Vagina (tissue), 2 donors: ENCODE data around the gene TMC1.

Experiments
- POLR2A ChIP-seq, 2 donors: fragments of 450-650 bp; IDR thresholded peaks; one replicate each; pipeline ENCODE4 v1.6.1; 2017; ENCODE audit warnings: antibody characterized with exemption in 2 of 2, mild to moderate bottlenecking in 2 of 2, moderate library complexity in 2 of 2
- TF ChIP-seq, protein P1 (sequence below), 3 experiments: fragments of 450-650 bp in 2 of 3; fragments of 200-600 bp in 1 of 3; sonication (generic) in 1 of 3; IDR thresholded peaks; one replicate each; pipeline ENCODE4 v1.5.1; 2017 to 2019; ENCODE audit warnings: antibody characterized with exemption in 3 of 3, mild to moderate bottlenecking in 2 of 3, moderate library complexity in 2 of 3

DNA sequence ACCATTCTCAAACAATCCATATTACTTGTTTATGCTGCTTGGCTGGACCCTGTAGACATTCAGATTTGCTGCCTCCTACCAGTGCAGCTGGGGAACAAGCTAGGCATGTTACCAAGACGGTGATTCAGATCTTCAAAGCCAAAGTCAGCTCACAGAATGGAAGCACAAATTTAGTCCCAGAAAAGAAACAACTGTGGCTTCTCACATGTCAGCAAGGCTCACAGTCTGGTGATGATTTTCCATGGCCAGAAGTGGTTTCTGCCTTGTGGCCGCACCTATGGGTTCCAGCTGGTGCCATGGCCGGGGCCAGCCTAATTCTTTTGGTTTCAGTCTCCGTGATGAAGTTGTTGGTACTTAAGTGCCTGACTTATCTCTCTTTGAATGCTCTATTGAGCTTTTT, 182.2 kb downstream of the TMC1 start:
- TF ChIP-seq, protein P1, sequence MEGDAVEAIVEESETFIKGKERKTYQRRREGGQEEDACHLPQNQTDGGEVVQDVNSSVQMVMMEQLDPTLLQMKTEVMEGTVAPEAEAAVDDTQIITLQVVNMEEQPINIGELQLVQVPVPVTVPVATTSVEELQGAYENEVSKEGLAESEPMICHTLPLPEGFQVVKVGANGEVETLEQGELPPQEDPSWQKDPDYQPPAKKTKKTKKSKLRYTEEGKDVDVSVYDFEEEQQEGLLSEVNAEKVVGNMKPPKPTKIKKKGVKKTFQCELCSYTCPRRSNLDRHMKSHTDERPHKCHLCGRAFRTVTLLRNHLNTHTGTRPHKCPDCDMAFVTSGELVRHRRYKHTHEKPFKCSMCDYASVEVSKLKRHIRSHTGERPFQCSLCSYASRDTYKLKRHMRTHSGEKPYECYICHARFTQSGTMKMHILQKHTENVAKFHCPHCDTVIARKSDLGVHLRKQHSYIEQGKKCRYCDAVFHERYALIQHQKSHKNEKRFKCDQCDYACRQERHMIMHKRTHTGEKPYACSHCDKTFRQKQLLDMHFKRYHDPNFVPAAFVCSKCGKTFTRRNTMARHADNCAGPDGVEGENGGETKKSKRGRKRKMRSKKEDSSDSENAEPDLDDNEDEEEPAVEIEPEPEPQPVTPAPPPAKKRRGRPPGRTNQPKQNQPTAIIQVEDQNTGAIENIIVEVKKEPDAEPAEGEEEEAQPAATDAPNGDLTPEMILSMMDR (IDR thresholded peaks at IDR 0.05) = no peak
- TF ChIP-seq POLR2A (IDR thresholded peaks at IDR 0.05) = no peak
